K562 (cell line): Measurements from ENCODE around the gene ANKDD1A. TPM values are rescaled to one million over a fixed set of nuclear protein-coding genes. Genes with fewer than 3 reads are reported as not detected.

Experiments
- BCOR ChIP-seq: fragments of 450-650 bp; IDR thresholded peaks from 2 replicates; pipeline ENCODE4 v1.6.1; 2016
- HNRNPLL ChIP-seq: fragments of 200-400 bp; formaldehyde crosslinking; IDR thresholded peaks from 2 replicates; pipeline ENCODE4 v1.6.1; 2017; ENCODE audit warnings: low read length, low read depth, mild to moderate bottlenecking; ENCODE audit not compliant: poor library complexity, severe bottlenecking
- SOX6 ChIP-seq: fragments of 450-650 bp; IDR thresholded peaks from 2 replicates; pipeline ENCODE4 v1.6.1; 2014; ENCODE audit warnings: mild to moderate bottlenecking
- polyA plus RNA-seq, 8 experiments: library from polyadenylated mRNA; depleted of rRNA in 4 of 8; stranded (reverse) in 5 of 8; unstranded in 3 of 8; fragments of >200 nt; fragmentation: Nextera tagmentation in 2 of 8; fragmentation: Illumina TruSeq in 1 of 8; extraction: Ambion mirVana in 2 of 8; extraction: Trizol in 1 of 8; gene quantifications; 2 replicates each; pipeline versions ENCODE4 v1.2.1 to v1.2.3, GENCODE V29; 2011 to 2014; ENCODE audit warnings: inconsistent platforms in 1 of 8, missing spikeins in 1 of 8
- total RNA-seq, 7 experiments: library from RNA; depleted of rRNA in 6 of 7; stranded (reverse); fragments of >200 nt in 6 of 7; fragmentation: Illumina TruSeq in 2 of 7; extraction: Trizol in 2 of 7; gene quantifications; 2 replicates each; pipeline versions ENCODE4 v1.2.1 to v1.2.3, GENCODE V29; 2011 to 2021; ENCODE audit warnings: low replicate concordance in 1 of 7
- TF ChIP-seq, protein P1 (sequence below), 2 experiments: fragments of 450-650 bp; formaldehyde crosslinking in 1 of 2; IDR thresholded peaks; 2 replicates each; pipeline versions ENCODE4 v1.4.0 to v1.6.1; 2014 to 2020; ENCODE audit warnings: mild to moderate bottlenecking in 2 of 2, borderline replicate concordance in 1 of 2, low read depth in 1 of 2
- TF ChIP-seq, protein P2 (sequence below): fragments of 250-450 bp; sonication (Bioruptor Pico); IDR thresholded peaks from 2 replicates; pipeline ENCODE4 v1.5.0; 2021; ENCODE audit warnings: mild to moderate bottlenecking, borderline replicate concordance
- TF ChIP-seq, protein P3 (sequence below): fragments of 450-650 bp; formaldehyde crosslinking; IDR thresholded peaks from 2 replicates; pipeline ENCODE4 v1.4.0; 2020; ENCODE audit warnings: mild to moderate bottlenecking, moderate library complexity

The ANKDD1A gene
- total and polyA plus RNA-seq, 9 of the 15 experiments (the other 6 are each of a cell fraction or from before 2014, with no cell fraction given) = 0.08 to 0.80 (median 0.43) TPM

DNA sequence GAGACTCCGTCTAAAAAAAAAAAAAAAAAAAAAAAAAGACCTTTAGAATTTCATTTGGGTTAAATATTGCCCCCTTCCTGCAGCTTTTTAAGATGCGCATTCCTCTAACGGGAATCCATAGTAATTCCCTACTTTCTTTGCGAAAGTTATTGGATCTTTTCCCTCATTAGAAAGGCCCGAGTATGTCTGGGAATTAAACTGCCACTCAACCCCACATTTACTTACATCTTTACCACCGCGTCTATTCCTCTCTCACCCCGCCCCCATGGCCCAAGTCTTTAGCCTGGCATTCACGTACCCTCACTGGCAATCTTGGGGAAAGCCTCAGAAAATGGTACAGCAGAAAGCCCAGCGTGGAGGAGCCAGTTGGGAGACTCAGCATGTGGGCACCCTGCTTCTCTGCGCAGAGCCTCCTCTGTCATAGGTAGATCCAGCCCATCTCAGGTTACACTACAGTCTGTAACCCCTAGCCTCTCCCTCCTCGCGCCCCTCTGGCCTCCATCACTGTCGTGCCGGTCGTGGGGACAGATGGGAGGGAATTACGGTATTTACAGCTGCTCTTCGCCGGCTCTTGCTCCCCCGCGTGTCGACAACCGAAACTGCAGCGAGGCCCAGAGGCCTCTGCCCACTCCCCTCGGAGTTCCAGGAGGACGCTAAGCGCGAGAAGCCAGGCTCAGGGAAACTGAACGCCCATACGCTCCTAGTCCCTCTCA, 6.4 kb upstream of the ANKDD1A start (continued):
- TF ChIP-seq, protein P1, sequence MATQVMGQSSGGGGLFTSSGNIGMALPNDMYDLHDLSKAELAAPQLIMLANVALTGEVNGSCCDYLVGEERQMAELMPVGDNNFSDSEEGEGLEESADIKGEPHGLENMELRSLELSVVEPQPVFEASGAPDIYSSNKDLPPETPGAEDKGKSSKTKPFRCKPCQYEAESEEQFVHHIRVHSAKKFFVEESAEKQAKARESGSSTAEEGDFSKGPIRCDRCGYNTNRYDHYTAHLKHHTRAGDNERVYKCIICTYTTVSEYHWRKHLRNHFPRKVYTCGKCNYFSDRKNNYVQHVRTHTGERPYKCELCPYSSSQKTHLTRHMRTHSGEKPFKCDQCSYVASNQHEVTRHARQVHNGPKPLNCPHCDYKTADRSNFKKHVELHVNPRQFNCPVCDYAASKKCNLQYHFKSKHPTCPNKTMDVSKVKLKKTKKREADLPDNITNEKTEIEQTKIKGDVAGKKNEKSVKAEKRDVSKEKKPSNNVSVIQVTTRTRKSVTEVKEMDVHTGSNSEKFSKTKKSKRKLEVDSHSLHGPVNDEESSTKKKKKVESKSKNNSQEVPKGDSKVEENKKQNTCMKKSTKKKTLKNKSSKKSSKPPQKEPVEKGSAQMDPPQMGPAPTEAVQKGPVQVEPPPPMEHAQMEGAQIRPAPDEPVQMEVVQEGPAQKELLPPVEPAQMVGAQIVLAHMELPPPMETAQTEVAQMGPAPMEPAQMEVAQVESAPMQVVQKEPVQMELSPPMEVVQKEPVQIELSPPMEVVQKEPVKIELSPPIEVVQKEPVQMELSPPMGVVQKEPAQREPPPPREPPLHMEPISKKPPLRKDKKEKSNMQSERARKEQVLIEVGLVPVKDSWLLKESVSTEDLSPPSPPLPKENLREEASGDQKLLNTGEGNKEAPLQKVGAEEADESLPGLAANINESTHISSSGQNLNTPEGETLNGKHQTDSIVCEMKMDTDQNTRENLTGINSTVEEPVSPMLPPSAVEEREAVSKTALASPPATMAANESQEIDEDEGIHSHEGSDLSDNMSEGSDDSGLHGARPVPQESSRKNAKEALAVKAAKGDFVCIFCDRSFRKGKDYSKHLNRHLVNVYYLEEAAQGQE (IDR thresholded peaks at IDR 0.05; ENCODE audit: borderline replicate concordance) = peak; percentile 79
- TF ChIP-seq, protein P1 (CRISPR knock-in tag; IDR thresholded peaks at IDR 0.05; ENCODE audit: low read depth) = no peak
- TF ChIP-seq BCOR (no peak), SOX6 (no peak), HNRNPLL (no peak)
- TF ChIP-seq, protein P2, sequence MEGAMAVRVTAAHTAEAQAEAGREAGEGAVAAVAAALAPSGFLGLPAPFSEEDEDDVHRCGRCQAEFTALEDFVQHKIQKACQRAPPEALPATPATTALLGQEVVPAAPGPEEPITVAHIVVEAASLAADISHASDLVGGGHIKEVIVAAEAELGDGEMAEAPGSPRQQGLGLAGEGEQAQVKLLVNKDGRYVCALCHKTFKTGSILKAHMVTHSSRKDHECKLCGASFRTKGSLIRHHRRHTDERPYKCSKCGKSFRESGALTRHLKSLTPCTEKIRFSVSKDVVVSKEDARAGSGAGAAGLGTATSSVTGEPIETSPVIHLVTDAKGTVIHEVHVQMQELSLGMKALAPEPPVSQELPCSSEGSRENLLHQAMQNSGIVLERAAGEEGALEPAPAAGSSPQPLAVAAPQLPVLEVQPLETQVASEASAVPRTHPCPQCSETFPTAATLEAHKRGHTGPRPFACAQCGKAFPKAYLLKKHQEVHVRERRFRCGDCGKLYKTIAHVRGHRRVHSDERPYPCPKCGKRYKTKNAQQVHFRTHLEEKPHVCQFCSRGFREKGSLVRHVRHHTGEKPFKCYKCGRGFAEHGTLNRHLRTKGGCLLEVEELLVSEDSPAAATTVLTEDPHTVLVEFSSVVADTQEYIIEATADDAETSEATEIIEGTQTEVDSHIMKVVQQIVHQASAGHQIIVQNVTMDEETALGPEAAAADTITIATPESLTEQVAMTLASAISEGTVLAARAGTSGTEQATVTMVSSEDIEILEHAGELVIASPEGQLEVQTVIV (CRISPR knock-in tag) = no peak
- TF ChIP-seq, protein P3, sequence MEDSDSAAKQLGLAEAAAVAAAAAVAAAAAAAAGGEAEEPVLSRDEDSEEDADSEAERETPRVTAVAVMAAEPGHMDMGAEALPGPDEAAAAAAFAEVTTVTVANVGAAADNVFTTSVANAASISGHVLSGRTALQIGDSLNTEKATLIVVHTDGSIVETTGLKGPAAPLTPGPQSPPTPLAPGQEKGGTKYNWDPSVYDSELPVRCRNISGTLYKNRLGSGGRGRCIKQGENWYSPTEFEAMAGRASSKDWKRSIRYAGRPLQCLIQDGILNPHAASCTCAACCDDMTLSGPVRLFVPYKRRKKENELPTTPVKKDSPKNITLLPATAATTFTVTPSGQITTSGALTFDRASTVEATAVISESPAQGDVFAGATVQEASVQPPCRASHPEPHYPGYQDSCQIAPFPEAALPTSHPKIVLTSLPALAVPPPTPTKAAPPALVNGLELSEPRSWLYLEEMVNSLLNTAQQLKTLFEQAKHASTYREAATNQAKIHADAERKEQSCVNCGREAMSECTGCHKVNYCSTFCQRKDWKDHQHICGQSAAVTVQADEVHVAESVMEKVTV (CRISPR knock-in tag) = peak; percentile 47; the same call in 1 of the 2 replicates
